HepG2 (cell line): Measurements from ENCODE around the gene PDLIM5. TPM values are rescaled to one million over a fixed set of nuclear protein-coding genes. Genes with fewer than 3 reads are reported as not detected.
A peak's percentile ranks its signal among the peaks of the same experiment; 100 is the strongest.

Source experiments
- ATM ChIP-seq: fragments of 450-650 bp; IDR thresholded peaks from 2 replicates; pipeline ENCODE4 v1.7.1; 2017; ENCODE audit warnings: mild to moderate bottlenecking, borderline replicate concordance
- BRD4 ChIP-seq: sonication (generic); formaldehyde crosslinking; IDR thresholded peaks from 2 replicates; pipeline ENCODE4 v1.4.0; 2020; ENCODE audit warnings: missing genetic modification reagents
- DR1 ChIP-seq: sonication (generic); formaldehyde crosslinking; IDR thresholded peaks from 2 replicates; pipeline ENCODE4 v1.8.0; 2021; ENCODE audit warnings: mild to moderate bottlenecking, missing genetic modification reagents, inconsistent platforms
- ETV6 ChIP-seq: sonication (generic); formaldehyde crosslinking; conservative IDR thresholded peaks from 2 replicates; pipeline ENCODE4 v1.4.0; 2020; ENCODE audit warnings: missing genetic modification reagents
- ISL2 ChIP-seq: sonication (generic); formaldehyde crosslinking; IDR thresholded peaks from 2 replicates; pipeline ENCODE4 v1.5.0; 2020; ENCODE audit warnings: missing genetic modification reagents
- KMT2B ChIP-seq: IDR thresholded peaks from 2 replicates; pipeline ENCODE4 v1.6.1; 2016; ENCODE audit warnings: missing genetic modification reagents, missing compliant biosample characterization
- PPARG ChIP-seq: conservative IDR thresholded peaks from 2 replicates; pipeline ENCODE4 v1.6.1; 2016; ENCODE audit warnings: missing biosample characterization, missing genetic modification reagents
- PRMT3 ChIP-seq: sonication (generic); formaldehyde crosslinking; IDR thresholded peaks from 2 replicates; pipeline ENCODE4 v1.8.1; 2022; ENCODE audit warnings: low read depth, mild to moderate bottlenecking, moderate library complexity, missing genetic modification reagents, borderline replicate concordance
- SALL2 ChIP-seq: sonication (generic); formaldehyde crosslinking; IDR thresholded peaks from 2 replicates; pipeline ENCODE4 v1.8.1; 2023; ENCODE audit warnings: mild to moderate bottlenecking, missing genetic modification reagents, inconsistent platforms
- SNAI1 ChIP-seq: sonication (generic); formaldehyde crosslinking; IDR thresholded peaks from 2 replicates; pipeline ENCODE4 v1.5.0; 2020; ENCODE audit warnings: mild to moderate bottlenecking, missing genetic modification reagents, borderline replicate concordance
- SRSF9 ChIP-seq: fragments of 200-400 bp; formaldehyde crosslinking; IDR thresholded peaks from 2 replicates; pipeline ENCODE4 v1.6.1; 2018; ENCODE audit warnings: borderline replicate concordance, mild to moderate bottlenecking, low read depth, low read length; ENCODE audit not compliant: insufficient read depth, poor library complexity, severe bottlenecking
- STAG1 ChIP-seq: sonication (generic); formaldehyde crosslinking; IDR thresholded peaks from 2 replicates; pipeline ENCODE4 v1.4.0; 2020; ENCODE audit warnings: missing genetic modification reagents
- TBX3 ChIP-seq: fragments of 450-650 bp; IDR thresholded peaks from 2 replicates; pipeline ENCODE4 v1.6.1; 2017; ENCODE audit warnings: antibody characterized with exemption, mild to moderate bottlenecking, inconsistent platforms, borderline replicate concordance
- TCF12 ChIP-seq, 2 experiments: fragments of 450-650 bp in 1 of 2; sonication (generic) in 1 of 2; formaldehyde crosslinking in 1 of 2; IDR thresholded peaks; 2 replicates each; pipeline versions ENCODE4 v1.6.1 to v1.8.0; 2017 to 2022; ENCODE audit warnings: antibody characterized with exemption in 1 of 2, mild to moderate bottlenecking in 1 of 2, missing genetic modification reagents in 1 of 2, moderate library complexity in 1 of 2
- ZNF367 ChIP-seq: sonication (generic); formaldehyde crosslinking; IDR thresholded peaks from 2 replicates; pipeline ENCODE4 v1.4.0; 2020; ENCODE audit warnings: missing genetic modification reagents, borderline replicate concordance
- ZNF652 ChIP-seq: IDR thresholded peaks from 2 replicates; pipeline ENCODE4 v1.6.1; 2016; ENCODE audit warnings: low read depth, borderline replicate concordance
- ZNF749 ChIP-seq: sonication (generic); formaldehyde crosslinking; IDR thresholded peaks from 2 replicates; pipeline ENCODE4 v1.8.0; 2022; ENCODE audit warnings: mild to moderate bottlenecking, missing genetic modification reagents, moderate library complexity, borderline replicate concordance
- ZSCAN30 ChIP-seq: sonication (generic); formaldehyde crosslinking; IDR thresholded peaks from 2 replicates; pipeline ENCODE4 v1.5.0; 2020; ENCODE audit warnings: mild to moderate bottlenecking, missing genetic modification reagents
- polyA plus RNA-seq, 8 experiments: library from polyadenylated mRNA; depleted of rRNA in 3 of 8; stranded (reverse) in 7 of 8; unstranded in 1 of 8; fragments of >200 nt; fragmentation: Illumina TruSeq in 4 of 8; extraction: Trizol in 4 of 8; gene quantifications; 2 replicates each; pipeline versions ENCODE4 v1.2.1 to v1.2.3, GENCODE V29; 2011 to 2016; ENCODE audit warnings: low read depth in 4 of 8, missing spikeins in 1 of 8, mixed read lengths in 1 of 8; ENCODE audit not compliant: insufficient read depth in 1 of 8
- total RNA-seq, 5 experiments: library from RNA; depleted of rRNA; stranded (reverse); fragments of >200 nt; fragmentation: Illumina TruSeq; extraction: Trizol; gene quantifications; 2 replicates each; pipeline ENCODE4 v1.2.3, GENCODE V29; 2016; ENCODE audit warnings: low read depth in 1 of 5
- TF ChIP-seq, protein P1 (sequence below): sonication (generic); formaldehyde crosslinking; IDR thresholded peaks from 2 replicates; pipeline ENCODE4 v1.5.0; 2020; ENCODE audit warnings: missing genetic modification reagents
- TF ChIP-seq, protein P2 (sequence below): sonication (generic); formaldehyde crosslinking; IDR thresholded peaks from 2 replicates; pipeline ENCODE4 v1.4.0; 2020; ENCODE audit warnings: missing genetic modification reagents, mild to moderate bottlenecking, borderline replicate concordance
- TF ChIP-seq, protein P3 (sequence below): sonication (generic); formaldehyde crosslinking; IDR thresholded peaks from 2 replicates; pipeline ENCODE4 v1.5.1; 2020; ENCODE audit warnings: missing genetic modification reagents, mild to moderate bottlenecking, borderline replicate concordance
- TF ChIP-seq, protein P4 (sequence below): sonication (generic); formaldehyde crosslinking; IDR thresholded peaks from 2 replicates; pipeline ENCODE4 v1.4.0; 2020; ENCODE audit warnings: mild to moderate bottlenecking, missing genetic modification reagents
- TF ChIP-seq, protein P5 (sequence below): sonication (generic); formaldehyde crosslinking; IDR thresholded peaks from 2 replicates; pipeline ENCODE4 v1.4.0; 2020; ENCODE audit warnings: mild to moderate bottlenecking, missing genetic modification reagents

The PDLIM5 gene
- total and polyA plus RNA-seq, 2 of the 13 experiments (the other 11 are each of a cell fraction or from before 2014, with no cell fraction given), result 52.8 to 119 TPM

DNA sequence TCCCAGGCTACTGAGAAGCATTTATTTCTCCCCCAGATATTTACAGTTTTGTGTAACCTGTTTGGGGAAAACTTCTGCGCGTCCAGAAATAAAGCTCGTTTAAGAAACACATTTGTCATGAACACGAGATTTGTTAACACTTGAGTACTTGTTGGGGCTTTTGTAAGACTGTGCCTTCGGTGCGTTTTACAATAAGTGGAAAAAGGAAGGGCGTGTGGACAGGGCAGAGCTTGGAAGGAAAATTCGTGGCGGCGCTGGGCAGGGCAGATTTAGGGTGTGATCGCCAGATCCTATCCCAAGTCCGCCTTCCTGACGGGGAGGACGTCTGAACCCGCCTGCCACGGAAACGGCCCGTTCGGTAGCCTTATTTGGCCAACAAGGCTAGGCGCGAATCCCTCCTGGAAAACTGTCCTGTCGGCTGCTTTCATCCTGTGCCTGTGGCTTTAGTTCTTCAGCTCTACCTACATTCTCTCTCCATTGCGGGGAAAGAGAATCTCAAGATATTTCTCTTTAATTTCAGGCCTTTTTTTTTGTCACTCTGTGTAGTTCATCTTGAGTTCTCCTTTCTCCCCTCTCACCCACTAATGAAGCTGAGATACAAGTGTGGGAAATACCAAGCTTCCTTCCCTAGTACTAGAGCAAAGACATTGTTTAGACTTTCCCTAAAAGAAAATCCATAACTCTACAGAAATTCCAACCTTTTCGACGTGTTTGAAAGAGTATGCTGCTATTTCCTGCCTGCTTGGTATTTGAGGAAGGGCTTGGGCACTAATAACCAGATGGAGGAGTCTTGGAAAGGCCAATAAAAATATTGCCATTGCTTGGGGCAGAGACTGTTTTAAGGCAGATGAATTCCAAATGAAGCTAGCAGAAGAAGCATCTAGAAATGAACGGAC is 982 bp downstream of the PDLIM5 start (continued):
- TF ChIP-seq SALL2, result no peak
- TF ChIP-seq KMT2B (CRISPR knock-in tag), result no peak
- TF ChIP-seq, protein P1, sequence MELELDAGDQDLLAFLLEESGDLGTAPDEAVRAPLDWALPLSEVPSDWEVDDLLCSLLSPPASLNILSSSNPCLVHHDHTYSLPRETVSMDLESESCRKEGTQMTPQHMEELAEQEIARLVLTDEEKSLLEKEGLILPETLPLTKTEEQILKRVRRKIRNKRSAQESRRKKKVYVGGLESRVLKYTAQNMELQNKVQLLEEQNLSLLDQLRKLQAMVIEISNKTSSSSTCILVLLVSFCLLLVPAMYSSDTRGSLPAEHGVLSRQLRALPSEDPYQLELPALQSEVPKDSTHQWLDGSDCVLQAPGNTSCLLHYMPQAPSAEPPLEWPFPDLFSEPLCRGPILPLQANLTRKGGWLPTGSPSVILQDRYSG (CRISPR knock-in tag), result no peak
- no peak for TF ChIP-seq ETV6 (CRISPR knock-in tag)
- no peak for TF ChIP-seq TCF12 (IDR thresholded peaks at IDR 0.05)
- TF ChIP-seq TCF12 (CRISPR knock-in tag; IDR thresholded peaks at IDR 0.05), result no peak
- TF ChIP-seq PRMT3 (CRISPR knock-in tag), result no peak
- TF ChIP-seq SNAI1 (CRISPR knock-in tag), result no peak
- 0 out of 2 replicates have a peak, but pooled peaks have one; percentile 13 for TF ChIP-seq STAG1
- TF ChIP-seq SRSF9, result no peak
- TF ChIP-seq, protein P2, sequence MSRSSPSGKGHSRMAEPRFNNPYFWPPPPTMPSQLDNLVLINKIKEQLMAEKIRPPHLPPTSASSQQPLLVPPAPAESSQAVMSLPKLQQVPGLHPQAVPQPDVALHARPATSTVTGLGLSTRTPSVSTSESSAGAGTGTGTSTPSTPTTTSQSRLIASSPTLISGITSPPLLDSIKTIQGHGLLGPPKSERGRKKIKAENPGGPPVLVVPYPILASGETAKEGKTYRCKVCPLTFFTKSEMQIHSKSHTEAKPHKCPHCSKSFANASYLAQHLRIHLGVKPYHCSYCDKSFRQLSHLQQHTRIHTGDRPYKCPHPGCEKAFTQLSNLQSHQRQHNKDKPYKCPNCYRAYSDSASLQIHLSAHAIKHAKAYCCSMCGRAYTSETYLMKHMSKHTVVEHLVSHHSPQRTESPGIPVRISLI (CRISPR knock-in tag), result no peak
- no peak for TF ChIP-seq DR1
- TF ChIP-seq ZNF367 (CRISPR knock-in tag), result no peak
- no peak for TF ChIP-seq TBX3
- TF ChIP-seq, protein P3, sequence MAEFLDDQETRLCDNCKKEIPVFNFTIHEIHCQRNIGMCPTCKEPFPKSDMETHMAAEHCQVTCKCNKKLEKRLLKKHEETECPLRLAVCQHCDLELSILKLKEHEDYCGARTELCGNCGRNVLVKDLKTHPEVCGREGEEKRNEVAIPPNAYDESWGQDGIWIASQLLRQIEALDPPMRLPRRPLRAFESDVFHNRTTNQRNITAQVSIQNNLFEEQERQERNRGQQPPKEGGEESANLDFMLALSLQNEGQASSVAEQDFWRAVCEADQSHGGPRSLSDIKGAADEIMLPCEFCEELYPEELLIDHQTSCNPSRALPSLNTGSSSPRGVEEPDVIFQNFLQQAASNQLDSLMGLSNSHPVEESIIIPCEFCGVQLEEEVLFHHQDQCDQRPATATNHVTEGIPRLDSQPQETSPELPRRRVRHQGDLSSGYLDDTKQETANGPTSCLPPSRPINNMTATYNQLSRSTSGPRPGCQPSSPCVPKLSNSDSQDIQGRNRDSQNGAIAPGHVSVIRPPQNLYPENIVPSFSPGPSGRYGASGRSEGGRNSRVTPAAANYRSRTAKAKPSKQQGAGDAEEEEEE (CRISPR knock-in tag), result no peak
- no peak for TF ChIP-seq ZSCAN30
- no peak; the same call in 1 of the 2 replicates for TF ChIP-seq ZNF652 (CRISPR knock-in tag)
- no peak for TF ChIP-seq ISL2 (CRISPR knock-in tag)
- TF ChIP-seq, protein P4, sequence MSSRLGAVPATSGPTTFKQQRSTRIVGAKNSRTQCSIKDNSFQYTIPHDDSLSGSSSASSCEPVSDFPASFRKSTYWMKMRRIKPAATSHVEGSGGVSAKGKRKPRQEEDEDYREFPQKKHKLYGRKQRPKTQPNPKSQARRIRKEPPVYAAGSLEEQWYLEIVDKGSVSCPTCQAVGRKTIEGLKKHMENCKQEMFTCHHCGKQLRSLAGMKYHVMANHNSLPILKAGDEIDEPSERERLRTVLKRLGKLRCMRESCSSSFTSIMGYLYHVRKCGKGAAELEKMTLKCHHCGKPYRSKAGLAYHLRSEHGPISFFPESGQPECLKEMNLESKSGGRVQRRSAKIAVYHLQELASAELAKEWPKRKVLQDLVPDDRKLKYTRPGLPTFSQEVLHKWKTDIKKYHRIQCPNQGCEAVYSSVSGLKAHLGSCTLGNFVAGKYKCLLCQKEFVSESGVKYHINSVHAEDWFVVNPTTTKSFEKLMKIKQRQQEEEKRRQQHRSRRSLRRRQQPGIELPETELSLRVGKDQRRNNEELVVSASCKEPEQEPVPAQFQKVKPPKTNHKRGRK (CRISPR knock-in tag), result no peak
- TF ChIP-seq PPARG (CRISPR knock-in tag), result no peak; the same call in 1 of the 2 replicates
- TF ChIP-seq, protein P5, sequence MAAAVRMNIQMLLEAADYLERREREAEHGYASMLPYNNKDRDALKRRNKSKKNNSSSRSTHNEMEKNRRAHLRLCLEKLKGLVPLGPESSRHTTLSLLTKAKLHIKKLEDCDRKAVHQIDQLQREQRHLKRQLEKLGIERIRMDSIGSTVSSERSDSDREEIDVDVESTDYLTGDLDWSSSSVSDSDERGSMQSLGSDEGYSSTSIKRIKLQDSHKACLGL (CRISPR knock-in tag), result 0 out of 2 replicates have a peak, but pooled peaks have one; percentile 25
- TF ChIP-seq ATM, result no peak
- no peak for TF ChIP-seq ZNF749 (CRISPR knock-in tag)
- TF ChIP-seq BRD4 (CRISPR knock-in tag), result no peak
